Measurements from ENCODE around the gene ST6GALNAC6.

Gene ST6GALNAC6

DNA sequence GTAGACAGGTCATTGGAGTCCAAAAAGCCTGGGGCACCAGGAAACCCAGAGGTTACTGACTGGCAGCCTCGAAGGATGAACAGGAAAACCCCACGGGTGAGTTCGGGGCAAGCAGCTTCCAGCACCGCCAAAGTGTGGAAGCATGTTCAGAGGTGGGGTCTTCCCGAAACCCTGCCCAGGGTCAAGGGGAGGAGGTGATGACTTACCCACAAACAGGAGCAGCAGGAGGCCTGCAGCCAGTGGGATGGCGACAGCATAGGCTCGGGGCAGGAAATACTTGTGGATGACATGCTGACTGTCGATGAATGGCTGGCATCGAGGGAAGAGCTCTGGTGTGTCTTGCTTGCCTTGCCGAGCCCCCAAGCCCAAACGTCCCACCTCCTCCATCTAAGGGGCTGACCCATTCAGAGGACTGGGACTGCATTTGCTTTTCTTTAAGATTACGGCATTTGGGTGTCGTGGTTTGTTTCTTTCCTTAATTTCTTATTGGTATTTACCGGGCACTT, 37.0 kb upstream of the ST6GALNAC6 start:
- no peak for TF ChIP-seq SIN3A (IDR thresholded peaks at IDR 0.05; ENCODE audit: borderline replicate concordance, insufficient read depth, low read length)
- TF ChIP-seq POLR2AphosphoS5 (IDR thresholded peaks at IDR 0.05; ENCODE audit: low read depth, low read length) = no peak
- TF ChIP-seq TAF1 (IDR thresholded peaks at IDR 0.05; ENCODE audit: borderline replicate concordance, insufficient read depth, low read length) = no peak
- no peak for TF ChIP-seq FOXP2 (optimal IDR thresholded peaks at IDR 0.05; ENCODE audit: borderline replicate concordance, extremely low read depth, extremely low read length, insufficient read depth)
- TF ChIP-seq, protein P1, sequence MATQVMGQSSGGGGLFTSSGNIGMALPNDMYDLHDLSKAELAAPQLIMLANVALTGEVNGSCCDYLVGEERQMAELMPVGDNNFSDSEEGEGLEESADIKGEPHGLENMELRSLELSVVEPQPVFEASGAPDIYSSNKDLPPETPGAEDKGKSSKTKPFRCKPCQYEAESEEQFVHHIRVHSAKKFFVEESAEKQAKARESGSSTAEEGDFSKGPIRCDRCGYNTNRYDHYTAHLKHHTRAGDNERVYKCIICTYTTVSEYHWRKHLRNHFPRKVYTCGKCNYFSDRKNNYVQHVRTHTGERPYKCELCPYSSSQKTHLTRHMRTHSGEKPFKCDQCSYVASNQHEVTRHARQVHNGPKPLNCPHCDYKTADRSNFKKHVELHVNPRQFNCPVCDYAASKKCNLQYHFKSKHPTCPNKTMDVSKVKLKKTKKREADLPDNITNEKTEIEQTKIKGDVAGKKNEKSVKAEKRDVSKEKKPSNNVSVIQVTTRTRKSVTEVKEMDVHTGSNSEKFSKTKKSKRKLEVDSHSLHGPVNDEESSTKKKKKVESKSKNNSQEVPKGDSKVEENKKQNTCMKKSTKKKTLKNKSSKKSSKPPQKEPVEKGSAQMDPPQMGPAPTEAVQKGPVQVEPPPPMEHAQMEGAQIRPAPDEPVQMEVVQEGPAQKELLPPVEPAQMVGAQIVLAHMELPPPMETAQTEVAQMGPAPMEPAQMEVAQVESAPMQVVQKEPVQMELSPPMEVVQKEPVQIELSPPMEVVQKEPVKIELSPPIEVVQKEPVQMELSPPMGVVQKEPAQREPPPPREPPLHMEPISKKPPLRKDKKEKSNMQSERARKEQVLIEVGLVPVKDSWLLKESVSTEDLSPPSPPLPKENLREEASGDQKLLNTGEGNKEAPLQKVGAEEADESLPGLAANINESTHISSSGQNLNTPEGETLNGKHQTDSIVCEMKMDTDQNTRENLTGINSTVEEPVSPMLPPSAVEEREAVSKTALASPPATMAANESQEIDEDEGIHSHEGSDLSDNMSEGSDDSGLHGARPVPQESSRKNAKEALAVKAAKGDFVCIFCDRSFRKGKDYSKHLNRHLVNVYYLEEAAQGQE (IDR thresholded peaks at IDR 0.05; ENCODE audit: insufficient read depth in 1 of 2, low read depth in 2 of 2, low read length in 2 of 2) = no peak

DNA sequence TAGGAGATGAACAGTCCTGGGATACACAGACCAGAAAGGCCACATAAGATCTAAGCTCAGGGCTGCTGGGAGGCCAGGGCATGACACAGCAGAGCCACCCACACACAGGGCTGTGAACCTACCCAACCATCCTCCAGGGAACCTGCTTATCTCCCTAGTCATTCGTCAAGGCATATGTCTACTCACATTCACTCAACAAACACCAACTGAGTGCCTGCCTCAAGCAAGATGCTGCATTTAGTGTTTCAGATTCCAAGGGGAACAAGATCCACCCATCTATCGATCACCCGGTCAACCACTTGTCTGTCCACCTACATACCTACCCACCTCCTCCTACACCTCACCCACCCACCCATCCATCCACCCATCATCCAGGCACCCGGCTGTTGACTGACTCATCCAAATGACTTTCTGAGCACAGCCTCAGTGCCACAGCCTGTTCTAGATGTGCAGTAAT, 36.4 kb upstream of the ST6GALNAC6 start:
- TF ChIP-seq POLR2AphosphoS5 (IDR thresholded peaks at IDR 0.05; ENCODE audit: low read depth, low read length) (no peak), FOXP2 (optimal IDR thresholded peaks at IDR 0.05; ENCODE audit: borderline replicate concordance, extremely low read depth, extremely low read length, insufficient read depth) (no peak), TAF1 (IDR thresholded peaks at IDR 0.05; ENCODE audit: borderline replicate concordance, insufficient read depth, low read length) (no peak), SIN3A (IDR thresholded peaks at IDR 0.05; ENCODE audit: borderline replicate concordance, insufficient read depth, low read length) (no peak)
- TF ChIP-seq, protein P1 (IDR thresholded peaks at IDR 0.05; ENCODE audit: insufficient read depth in 1 of 2, low read depth in 2 of 2, low read length in 2 of 2) = no peak

DNA sequence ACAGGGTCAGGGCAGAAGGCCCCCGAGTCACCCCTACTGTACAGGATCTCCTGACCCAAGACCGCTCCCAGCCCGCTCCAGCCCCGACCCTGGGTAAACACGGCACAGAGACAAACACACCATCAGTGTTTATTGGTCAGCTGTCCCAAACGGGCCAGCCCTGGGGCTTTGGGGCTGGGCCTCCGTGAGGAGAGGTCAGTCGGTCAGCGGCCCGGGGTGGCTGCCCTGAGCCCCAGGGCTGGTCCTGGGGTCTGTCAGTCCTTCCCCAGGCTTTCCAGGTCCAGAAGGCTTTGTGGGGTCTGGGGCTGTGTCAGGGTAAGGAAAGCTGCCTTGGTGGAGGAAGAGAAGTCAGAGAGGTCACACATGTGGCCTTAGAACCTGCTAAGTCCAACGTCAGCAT, 35.6 kb upstream of the ST6GALNAC6 start:
- TF ChIP-seq FOXP2 (optimal IDR thresholded peaks at IDR 0.05; ENCODE audit: borderline replicate concordance, extremely low read depth, extremely low read length, insufficient read depth) (no peak), SIN3A (IDR thresholded peaks at IDR 0.05; ENCODE audit: borderline replicate concordance, insufficient read depth, low read length) (no peak), TAF1 (IDR thresholded peaks at IDR 0.05; ENCODE audit: borderline replicate concordance, insufficient read depth, low read length) (no peak), POLR2AphosphoS5 (IDR thresholded peaks at IDR 0.05; ENCODE audit: low read depth, low read length) (no peak)
- TF ChIP-seq, protein P1 (IDR thresholded peaks at IDR 0.05; ENCODE audit: insufficient read depth in 1 of 2, low read depth in 2 of 2, low read length in 2 of 2) = no peak

DNA sequence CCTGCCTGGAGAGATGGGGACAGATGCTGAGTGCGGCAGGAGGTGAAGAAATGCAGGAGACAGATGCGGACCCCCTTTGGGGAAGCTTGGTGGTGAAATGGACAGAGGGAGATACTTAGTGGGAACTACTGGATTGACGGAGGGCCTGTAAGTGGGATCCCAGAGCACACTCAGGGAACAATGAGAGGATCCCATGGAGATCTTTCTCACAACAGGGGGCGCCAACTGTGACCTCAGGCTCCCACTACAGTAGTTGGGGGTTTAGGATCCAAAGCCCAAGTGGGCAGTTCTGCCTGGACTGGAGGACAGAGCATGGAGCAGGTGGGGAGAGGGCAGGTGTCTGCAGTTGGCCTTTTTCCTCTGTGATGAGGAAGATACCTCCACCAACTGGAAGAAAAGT, 34.8 kb upstream of the ST6GALNAC6 start:
- TF ChIP-seq TAF1 (IDR thresholded peaks at IDR 0.05; ENCODE audit: borderline replicate concordance, insufficient read depth, low read length) = no peak
- TF ChIP-seq SIN3A (IDR thresholded peaks at IDR 0.05; ENCODE audit: borderline replicate concordance, insufficient read depth, low read length) = no peak
- TF ChIP-seq, protein P1 (IDR thresholded peaks at IDR 0.05; ENCODE audit: insufficient read depth in 1 of 2, low read depth in 2 of 2, low read length in 2 of 2) = no peak
- TF ChIP-seq POLR2AphosphoS5 (IDR thresholded peaks at IDR 0.05; ENCODE audit: low read depth, low read length) = no peak
- TF ChIP-seq FOXP2 (optimal IDR thresholded peaks at IDR 0.05; ENCODE audit: borderline replicate concordance, extremely low read depth, extremely low read length, insufficient read depth) = no peak
